Measurements from ENCODE around the gene ZNF618.

- TF ChIP-seq CTCF (IDR thresholded peaks at IDR 0.05) (no peak), EP300 (IDR thresholded peaks at IDR 0.05) (no peak), POLR2A (IDR thresholded peaks at IDR 0.05) (no peak), POLR2AphosphoS5 (IDR thresholded peaks at IDR 0.05) (no peak)
Observed at GRCh38 chr9:114003758-114004157, 127.6 kb downstream of the ZNF618 start.
